DMS53 treated with DMSO at 0.1 percent for 48 hours (cell line): ENCODE results near the gene GNA14.
"Not testable (repeated sequence)": the region's sequence is repeated elsewhere in the genome, so short reads cannot be mapped to it uniquely, and the experiment has no call there.

ENCODE experiments used
- DNase-seq: peaks from one replicate; lab custom pipeline; 2025; ENCODE audit not compliant: unreplicated experiment; lab: John Stamatoyannopoulos, UW

The GNA14 gene

DNA sequence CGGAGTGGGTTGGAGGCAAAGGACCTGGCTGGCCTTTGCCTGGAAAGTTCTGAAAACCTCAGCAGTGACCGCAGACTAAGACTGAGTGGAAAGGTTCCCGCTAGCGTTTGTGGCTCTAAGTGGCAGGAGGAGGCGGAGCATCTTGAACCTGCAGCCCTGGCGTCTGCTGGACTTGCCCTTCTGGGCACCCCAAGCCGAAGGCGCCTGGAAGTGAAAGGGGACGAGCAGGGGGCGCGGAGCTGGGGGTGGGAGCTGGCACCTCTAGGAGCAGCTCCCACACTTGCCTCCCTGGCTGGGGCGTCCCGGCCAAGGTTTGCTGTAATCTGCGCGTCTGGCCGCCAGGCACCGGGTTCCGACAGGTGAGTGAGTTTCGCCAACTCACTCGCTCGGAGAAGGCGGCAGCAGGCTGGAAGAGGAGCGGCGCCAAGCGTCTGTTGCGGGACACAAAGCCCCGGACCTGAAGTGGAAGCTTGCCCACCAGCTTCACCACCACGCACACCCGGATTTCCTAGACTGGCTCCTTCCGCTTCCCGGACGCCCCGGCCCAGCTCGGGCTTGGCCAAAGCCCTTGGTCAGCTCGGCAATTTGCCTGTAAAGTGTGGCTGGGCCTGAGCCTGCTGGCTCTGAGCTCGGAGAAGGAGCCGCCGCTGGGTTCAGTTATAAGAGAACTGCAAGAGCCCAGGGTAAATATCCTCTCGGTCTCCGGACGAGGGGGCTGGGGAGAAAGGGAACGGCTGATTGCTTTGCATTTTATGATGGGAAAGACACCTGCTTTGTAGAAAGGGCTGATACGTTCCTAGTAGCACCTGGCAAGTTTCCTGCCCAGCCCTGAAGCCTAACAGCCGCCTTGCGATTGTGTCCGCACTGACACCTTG, at the start of gene GNA14:
Gene GNA14, minus strand, starts transcription at position 89 of the 875 bp plus-strand sequence. CDS start 529 bp downstream, outside the sequence.
- peak; percentile 74 for DNase-seq

DNA sequence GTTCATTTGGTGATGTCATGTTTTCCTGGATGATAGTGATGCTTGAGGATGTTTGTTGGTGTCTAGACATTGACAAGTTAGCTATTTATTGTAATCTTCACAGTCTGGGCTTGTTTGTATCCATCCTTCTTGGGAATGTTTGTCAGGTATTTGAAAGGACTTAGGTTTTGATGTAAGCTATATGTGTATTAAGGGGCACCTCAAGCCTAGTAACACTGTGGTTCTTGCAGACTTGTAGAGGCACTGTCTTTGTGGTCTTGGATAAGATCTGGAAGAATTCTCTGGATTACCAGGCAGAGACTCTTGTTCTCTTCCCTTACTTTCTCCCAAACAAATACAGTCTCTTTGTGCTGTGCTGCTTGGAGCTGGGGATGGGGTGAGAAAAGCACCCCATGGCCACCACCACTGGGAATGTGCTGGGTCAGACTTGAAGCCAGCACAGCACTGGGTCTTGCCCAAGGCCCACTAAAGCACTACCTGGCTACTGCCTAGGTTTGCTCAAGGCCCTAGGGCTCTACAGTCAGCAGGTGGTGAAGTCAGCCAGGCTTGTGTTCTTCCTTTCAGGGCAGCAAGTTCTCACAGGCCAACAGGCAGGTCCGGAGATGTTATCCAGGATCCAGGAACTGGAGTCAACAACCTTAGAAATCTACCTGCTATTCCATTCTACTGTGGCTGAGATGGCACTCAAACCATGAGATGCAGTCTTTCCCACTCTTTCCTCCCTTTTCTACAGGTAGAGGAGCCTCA, 49.3 kb upstream of the GNA14 start:
- DNase-seq: no peak

DNA sequence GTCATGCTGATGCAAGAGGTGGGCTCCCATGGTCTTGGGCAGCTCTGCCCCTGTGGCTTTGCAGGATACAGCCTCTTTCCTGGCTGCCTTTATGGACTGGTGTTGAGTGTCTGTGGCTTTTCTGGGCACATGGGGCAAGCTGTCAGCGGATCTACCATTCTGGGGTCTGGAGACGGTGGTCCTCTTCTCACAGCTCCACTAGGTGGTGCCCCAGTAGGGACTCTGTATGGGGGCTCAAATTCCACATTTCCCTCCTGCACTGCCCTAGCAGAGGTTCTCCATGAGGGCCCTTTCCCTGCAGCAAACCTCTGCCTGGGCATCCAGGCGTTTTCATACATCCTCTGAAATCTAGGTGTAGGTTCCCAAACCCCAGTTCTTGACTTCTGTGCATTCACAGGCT, 42.6 kb upstream of the GNA14 start:
- not testable (repeated sequence) for DNase-seq

DNA sequence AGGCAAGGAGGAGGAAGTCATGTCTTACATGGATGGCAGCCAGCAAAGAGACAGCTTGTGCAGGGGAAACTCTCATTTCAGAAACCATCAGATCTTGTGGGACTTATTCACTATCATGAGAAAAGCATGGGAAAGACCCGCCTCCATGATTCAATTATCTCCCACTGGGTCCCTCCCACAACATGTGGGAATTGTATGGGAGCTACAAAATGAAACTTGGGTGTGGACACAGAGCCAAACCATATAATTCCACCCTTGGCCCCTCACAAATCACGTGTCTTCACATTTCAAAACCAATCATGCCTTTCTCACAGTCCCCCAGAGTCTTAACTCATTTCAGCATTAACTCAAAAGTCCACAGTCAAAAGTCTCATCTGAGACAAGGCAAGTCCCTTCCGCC, 42.0 kb upstream of the GNA14 start:
- DNase-seq: not testable (repeated sequence)

DNA sequence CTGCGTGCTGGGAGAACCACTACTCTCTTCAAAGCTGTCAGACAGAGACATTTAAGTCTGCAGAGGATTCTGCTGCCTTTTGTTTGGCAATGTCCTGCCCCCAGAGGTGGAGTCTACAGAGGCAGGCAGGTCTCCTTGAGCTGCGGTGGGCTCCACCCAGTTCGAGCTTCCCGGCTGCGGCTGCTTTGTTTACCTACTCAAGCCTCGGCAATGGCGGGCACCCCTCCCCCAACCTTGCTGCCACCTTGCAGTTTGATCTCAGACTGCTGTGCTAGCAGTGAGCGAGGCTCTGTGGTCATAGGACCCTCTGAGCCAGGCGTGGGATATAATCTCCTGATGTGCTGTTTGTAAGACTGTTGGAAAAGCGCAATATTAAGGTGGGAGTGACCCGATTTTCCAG, 39.6 kb upstream of the GNA14 start:
- DNase-seq: not testable (repeated sequence)

DNA sequence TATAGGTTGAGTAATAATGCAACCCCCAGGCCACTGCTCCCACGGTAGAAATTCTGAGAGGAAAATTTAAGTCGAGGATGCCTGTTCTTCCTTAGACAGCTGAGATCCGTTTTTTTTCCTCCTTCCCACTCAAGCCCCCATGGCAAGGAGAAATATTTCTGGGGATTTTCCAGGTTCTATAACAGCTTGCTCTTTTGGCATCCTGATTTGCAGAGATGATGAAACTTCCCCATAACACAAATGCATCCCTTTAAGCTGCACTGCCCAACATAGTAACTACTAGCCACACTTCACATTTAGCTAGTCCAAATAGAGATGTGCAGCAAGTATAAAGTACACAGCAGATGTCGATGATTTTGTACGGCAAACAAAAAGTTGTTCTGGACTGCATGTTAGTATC, 32.5 kb upstream of the GNA14 start:
- DNase-seq: no peak

DNA sequence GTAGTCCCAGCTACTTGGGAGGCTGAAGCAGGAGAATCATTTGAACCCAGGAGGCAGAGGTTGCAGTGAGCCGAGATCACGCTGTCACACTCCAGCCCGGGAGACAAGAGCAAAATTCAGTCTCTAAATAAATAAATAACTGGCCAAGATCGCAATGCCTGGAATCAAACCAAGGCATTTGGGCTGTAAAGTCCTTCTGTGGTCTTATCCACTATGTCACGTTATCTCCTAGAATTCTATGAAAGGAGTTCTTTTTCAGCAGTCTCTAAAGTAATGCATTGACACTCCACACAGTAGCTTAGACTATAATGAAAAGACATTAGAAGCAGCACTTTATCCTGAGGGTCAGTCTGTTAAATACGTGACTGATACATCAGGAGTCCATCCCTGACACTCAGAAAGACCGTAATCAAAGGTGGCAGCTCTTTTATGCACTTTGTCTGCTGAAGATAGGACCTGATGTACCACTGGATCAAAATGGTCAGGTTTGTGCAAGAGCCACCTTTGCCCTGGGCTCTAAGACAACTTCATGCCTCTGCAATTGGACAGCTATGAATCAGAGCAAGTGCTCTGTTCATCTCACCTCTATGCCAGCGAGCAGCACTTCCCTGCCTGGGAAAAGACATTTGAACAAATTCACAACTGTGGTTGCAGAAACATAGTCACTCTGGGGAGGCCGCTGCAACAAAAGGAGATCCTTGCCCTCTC, 31.7 kb upstream of the GNA14 start:
- no peak for DNase-seq

DNA sequence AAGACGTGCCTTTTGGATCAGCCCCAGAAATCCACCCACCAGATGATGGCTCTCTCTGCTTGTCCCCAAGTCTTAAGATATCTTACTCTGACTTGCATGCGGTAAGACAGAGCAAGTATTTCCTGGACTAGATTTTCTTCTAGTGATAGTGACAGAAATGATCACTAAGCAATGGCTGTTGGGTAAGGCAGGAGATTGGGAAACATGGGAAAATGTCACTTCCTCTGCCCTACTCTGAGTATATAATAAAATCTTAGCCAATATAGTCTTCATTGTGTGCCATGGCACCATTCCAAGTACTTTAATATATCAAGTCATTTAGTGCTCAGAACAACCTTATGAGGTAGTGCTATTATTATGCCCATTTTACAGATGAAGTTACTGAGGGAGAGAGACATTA, 31.0 kb upstream of the GNA14 start:
- no peak for DNase-seq

DNA sequence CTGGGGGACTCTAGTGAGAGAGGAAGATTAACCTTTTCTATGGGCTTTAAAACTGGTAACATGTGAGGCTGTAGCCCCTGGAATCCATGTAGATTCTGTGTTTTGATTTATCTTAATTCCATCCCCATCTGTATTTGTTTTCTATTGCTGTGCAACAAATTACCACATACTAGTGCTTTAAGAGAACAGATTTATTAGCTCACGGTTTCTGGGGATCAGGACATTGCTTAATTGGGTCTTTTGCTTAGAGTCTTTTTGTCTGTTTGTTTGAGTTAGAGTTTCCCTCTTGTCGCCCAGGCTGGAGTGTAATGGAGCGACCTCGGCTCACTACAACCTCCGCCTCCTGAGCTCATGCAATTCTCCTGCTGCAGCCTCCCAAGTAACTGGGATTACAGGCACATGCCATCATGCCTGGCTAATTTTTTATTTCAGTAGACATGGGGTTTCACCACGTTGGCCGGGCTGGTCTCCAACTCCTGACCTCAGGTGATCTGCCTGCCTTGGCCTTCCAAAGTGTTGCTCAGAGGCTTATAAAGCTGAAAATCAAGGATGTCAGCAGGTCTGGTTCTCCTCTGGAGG, 29.9 kb upstream of the GNA14 start:
- DNase-seq: no peak

DNA sequence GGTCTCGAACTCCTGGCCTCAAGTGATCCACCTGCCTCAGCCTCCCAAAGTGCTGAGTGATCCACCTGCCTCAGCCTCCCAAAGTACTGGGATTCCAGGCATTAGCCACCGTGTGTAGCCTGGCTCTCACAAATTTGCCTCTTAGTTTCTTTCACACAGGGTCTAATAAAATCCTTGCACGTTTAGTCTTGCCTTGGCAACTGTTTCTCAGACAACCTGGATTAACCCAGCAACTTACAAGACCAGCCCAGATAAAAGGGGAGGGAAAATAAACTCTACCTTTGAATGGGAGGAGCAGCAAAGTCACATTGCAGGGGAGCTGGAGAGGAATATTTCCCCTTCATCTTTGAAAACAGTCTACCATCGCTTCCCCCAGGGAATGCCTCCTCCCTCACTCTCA, 29.3 kb upstream of the GNA14 start:
- DNase-seq: no peak

DNA sequence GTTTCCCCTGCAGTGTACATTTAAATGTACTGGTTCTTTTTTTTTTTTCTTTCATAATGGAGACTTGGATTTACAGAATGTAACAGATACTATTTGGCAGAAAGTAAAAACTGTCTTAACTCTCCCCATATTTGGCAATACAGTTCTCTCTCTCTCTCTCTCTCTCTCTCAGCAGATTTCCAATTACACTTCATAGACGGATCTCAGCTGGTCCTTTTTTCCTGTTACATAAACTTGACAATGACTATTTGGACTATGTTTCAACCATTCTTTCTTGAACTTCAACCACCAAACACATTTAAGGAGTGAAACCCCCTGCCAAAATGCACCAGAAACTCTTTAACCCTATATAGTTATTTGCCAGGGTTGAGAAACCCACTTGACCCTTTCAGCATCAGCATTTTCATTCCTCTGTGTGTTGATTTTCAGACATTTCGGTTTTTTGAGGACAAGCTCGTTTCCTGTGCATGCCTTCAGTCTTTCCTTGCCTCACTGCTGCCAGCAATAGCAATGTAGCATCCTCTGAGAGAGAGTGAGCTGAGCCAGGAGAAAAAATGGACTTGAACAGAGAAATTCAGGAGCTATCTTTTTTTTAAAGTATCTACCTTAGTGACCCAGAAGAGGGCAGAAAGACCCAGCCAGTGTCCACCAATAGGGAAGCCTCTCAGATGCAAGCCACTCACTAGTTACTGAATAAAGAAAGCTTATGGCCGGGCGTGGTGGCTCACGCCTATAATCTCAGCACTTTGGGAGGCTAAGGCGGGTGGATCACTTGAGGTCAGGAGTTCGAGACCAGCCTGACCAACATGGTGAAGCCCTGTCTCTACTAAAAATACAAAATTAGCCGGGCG, 26.0 kb upstream of the GNA14 start:
- no peak for DNase-seq

DNA sequence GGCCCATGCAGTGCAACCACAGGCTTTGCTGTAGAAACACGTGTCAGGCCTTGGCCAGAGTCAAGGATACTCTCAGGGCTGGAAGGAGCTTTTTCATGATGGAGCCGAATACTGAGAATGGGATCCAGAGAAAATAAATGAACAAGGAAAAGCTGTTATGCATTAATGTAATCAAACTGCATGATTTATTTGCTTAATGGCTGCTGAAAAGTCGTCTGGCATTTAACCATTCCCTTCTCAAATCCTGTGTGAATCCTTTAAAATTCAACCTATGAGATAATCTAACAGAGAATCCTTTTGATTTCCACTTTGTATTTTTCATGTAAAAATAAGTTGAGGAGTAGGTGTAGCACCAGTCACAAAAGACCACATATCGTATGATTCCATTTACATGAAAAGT, 24.1 kb upstream of the GNA14 start:
- no peak for DNase-seq

DNA sequence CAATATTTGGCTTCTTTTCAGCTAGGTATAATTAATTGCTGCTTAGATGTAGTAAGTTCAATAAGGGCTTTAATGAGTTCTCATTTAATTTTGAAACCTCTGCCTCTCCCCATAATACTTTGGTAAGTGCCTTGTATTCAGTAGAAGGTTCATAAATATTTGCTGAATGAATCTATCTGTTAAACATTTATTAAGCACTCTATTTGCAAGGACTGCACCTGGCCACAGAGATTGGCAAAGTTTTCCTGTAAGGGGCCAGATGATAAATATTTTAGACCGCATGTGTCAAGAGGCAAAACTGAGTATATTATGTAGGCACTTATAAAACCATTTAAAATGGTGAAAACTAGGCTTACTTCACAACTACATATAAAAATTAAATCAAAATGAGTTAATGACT, 19.0 kb upstream of the GNA14 start:
- peak; percentile 9 for DNase-seq

DNA sequence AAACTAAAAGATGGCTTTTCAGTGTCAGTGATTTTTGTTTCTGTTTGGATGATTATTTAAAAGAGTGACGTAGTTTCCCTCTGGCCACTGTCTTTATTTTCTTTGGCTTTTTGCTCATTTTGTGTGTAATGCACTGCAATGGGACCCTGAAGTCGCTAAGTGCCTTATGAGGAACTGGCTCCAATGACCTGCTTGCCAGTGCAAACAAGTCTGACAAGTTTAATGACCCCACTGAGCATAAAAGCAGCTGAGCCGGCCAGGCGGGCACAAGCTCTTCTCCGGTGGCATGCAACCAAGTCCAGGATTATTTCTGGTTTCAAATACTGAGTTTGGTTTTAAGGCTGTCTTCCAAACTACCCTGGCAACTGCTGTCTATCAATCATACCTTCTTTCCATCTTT, 15.6 kb upstream of the GNA14 start:
- DNase-seq: peak; percentile 22

DNA sequence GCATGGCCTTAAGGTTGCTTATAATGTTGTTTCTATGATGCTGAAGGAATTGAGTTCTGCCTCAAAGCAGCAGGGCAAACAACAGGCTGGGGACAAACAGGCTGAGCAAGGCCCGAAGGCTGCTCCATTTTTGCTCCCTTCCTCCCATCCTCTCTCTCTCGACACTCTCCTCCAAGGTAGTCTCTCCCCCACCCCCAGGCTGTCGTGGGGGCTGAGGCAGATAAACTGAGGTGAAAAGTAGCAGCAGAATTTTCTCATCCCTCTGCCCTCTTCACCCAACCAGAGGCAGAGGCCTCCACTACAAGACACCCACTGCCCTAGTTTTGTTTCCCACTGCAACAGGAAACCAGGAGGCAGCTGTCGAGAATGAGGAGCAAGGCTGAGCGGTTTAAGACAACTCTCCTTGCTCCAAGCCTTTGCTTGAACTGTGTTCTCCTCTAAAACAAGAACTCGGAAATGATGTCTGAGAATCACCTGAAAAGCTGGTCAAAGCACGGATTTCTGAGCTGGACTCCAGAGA, 13.5 kb upstream of the GNA14 start:
- no peak for DNase-seq

DNA sequence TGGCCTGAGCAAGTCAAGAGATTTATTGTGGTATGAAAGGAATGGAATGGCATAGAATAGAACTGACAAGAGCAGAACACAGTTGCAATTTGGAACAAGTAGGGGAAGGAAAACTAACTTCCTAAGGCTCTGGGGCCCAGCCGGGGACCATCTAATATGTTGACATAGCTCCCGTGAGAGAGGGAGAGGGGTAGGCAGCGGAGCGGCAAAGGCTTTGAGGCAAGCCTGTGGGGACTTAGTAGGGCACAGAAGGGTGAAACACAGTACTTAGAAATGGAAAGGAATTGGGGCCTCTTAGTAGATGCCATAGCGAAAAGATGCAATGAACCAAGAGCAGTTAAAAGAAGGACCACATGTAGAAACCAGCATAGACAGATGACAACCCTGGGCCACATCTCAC, 11.8 kb upstream of the GNA14 start:
- DNase-seq: no peak

DNA sequence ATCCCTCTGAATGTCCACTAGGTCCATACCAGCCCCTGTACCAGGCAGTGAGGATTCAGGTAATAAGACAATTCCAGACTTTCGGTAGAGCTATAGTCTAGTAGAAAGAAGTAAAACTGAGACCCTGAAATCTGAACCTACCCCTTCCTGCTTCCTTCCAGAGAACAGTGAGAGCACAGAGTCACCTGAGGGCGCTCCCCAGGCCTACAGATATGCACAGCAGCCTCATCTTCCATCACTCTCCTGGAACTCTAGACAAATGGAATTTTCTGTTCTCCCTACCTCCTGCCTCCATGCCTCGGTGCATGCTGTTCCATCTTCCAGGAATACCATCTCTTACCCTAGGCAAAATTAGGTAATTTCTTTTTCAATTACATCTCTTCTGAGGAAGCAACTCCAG, 3.1 kb upstream of the GNA14 start:
- no peak for DNase-seq

DNA sequence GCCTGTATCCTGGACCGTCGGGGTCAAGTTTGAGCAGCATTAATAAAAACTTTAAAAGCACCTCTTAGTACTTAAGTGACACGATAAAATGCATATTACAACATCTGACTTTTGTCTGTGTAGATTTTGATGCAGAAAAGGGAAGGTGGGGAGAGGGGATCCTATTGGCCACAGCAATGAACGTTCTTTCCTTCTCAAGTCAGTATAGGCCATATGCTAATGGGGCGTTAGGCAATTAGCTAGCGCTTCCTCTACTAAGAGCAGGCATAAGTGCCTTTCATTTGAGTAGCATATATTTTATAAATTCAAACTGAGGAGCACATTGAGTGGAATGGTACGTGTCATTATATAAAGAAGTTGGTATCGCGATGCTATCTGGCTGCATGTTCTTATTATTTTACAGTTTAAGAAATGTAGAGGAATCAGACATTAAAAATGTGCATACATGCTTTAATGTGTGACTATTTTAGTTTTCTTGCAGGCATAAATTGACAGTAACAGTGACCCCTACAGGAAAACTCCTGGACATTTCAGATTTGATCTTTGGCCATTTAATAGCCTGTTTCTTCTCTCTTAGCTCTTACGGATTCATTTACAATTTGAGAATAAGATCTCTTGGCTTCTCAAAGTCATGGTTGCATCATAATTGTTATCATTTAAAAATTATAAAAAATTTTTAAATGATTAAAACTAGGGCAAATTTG, 1.1 kb upstream of the GNA14 start:
- DNase-seq: peak; percentile 55
